D341Med (cell line): ENCODE measurements around the gene ACSS1.

Experiments
- DNase-seq: peaks from one replicate; pipeline ENCODE4 v3.0.0; 2012; ENCODE audit warnings: low spot score

The ACSS1 gene

GRCh38 chr20:25046181-25046641, 11.7 kb downstream of the ACSS1 start:
- no peak for DNase-seq

- DNase-seq, result no peak
Observed at GRCh38 chr20:25045343-25045712, 12.6 kb downstream of the ACSS1 start.

GRCh38 chr20:25044660-25045342, 13.1 kb downstream of the ACSS1 start:
- no peak for DNase-seq

- no peak for DNase-seq
Observed at GRCh38 chr20:25044261-25044560, 13.7 kb downstream of the ACSS1 start.

GRCh38 chr20:25043499-25044260, 14.3 kb downstream of the ACSS1 start:
- DNase-seq, result no peak

GRCh38 chr20:25042531-25043498, 15.1 kb downstream of the ACSS1 start:
- no peak for DNase-seq

GRCh38 chr20:25041813-25042530, 16.0 kb downstream of the ACSS1 start:
- no peak for DNase-seq

- no peak for DNase-seq
Observed at GRCh38 chr20:25040438-25040831, 17.5 kb downstream of the ACSS1 start.

GRCh38 chr20:25039697-25040437, 18.1 kb downstream of the ACSS1 start:
- no peak for DNase-seq

GRCh38 chr20:25038591-25039015, 19.3 kb downstream of the ACSS1 start:
- DNase-seq, result no peak

GRCh38 chr20:25038103-25038410, 19.9 kb downstream of the ACSS1 start:
- DNase-seq, result no peak

- no peak for DNase-seq
Observed at GRCh38 chr20:25037288-25038102, 20.4 kb downstream of the ACSS1 start.

- DNase-seq, result no peak
Observed at GRCh38 chr20:25036331-25036936, 21.5 kb downstream of the ACSS1 start.

- DNase-seq, result no peak
Observed at GRCh38 chr20:25035921-25036320, 22.0 kb downstream of the ACSS1 start.

GRCh38 chr20:25033924-25034300, 24.0 kb downstream of the ACSS1 start:
- DNase-seq, result no peak

GRCh38 chr20:25033265-25033923, 24.5 kb downstream of the ACSS1 start:
- DNase-seq, result no peak

- no peak for DNase-seq
Observed at GRCh38 chr20:25032478-25033264, 25.3 kb downstream of the ACSS1 start.

GRCh38 chr20:25032065-25032477, 25.9 kb downstream of the ACSS1 start:
- DNase-seq, result no peak

GRCh38 chr20:25031241-25031640, 26.7 kb downstream of the ACSS1 start:
- DNase-seq, result no peak
